HUES48 (cell line): ENCODE measurements around the gene SLC30A5.
"Not testable (repeated sequence)": the region's sequence is repeated elsewhere in the genome, so short reads cannot be mapped to it uniquely, and the experiment has no call there.

Source experiments
- H3K27ac ChIP-seq: one replicate; pipeline ENCODE4 v1.7.0; 2013; ENCODE audit warnings: low read depth, low read length, inconsistent platforms
- H3K27me3 ChIP-seq: 2 replicates; pipeline ENCODE4 v1.6.1; 2013; ENCODE audit warnings: mild to moderate bottlenecking, low read length; ENCODE audit not compliant: control insufficient read depth, insufficient read depth
- H3K36me3 ChIP-seq: 2 replicates; pipeline ENCODE4 v1.6.1; 2013; ENCODE audit warnings: low read length; ENCODE audit not compliant: control insufficient read depth, insufficient read depth
- H3K4me1 ChIP-seq: 2 replicates; pipeline ENCODE4 v1.6.1; 2013; ENCODE audit warnings: mild to moderate bottlenecking, low read length; ENCODE audit not compliant: control insufficient read depth, insufficient read depth
- H3K4me3 ChIP-seq: 2 replicates; pipeline ENCODE4 v1.5.1; 2013; ENCODE audit warnings: mild to moderate bottlenecking, low read depth, low read length
- H3K9ac ChIP-seq: 2 replicates; pipeline ENCODE4 v1.6.1; 2013; ENCODE audit warnings: mild to moderate bottlenecking, low read depth, low read length, moderate library complexity
- H3K9me3 ChIP-seq: 2 replicates; pipeline ENCODE4 v1.6.1; 2013; ENCODE audit warnings: low read length; ENCODE audit not compliant: control insufficient read depth, insufficient read depth

Gene SLC30A5

DNA sequence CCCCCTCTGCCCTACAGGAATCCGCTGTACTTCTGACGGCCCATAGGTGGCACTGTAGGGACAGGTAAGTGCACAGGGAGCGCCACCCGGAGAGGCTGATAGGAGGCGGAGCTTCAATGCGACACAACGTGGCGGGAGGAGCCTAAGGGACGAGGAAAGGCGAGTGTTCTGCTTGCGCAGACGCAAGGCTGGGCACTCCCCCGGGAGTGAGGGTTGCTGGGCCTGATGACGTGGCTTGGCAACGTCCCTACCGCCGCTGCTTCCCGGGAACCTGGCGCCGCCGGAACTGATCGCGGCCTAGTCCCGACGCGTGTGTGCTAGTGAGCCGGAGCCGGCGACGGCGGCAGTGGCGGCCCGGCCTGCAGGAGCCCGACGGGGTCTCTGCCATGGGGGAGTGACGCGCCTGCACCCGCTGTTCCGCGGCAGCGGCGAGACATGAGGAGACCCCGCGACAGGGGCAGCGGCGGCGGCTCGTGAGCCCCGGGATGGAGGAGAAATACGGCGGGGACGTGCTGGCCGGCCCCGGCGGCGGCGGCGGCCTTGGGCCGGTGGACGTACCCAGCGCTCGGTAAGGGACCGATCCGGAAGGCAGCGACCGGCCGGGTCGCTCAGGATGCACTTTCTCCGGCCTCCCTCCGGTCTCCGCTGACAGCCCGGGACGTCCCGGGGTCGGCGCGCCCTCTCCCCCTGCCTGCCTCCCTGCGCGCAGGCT, at the start of gene SLC30A5:
Gene SLC30A5, plus strand, starts transcription at position 244 of the 712 bp plus-strand sequence. Its CDS starts 242 bp downstream, at position 486.
- no peaks in the 10 kb centered on the region for H3K9me3 ChIP-seq
- peak within 1 kb of the TSS; percentile 92 for H3K27ac ChIP-seq
- peaks cover 4% of the 10 kb centered on the region; the same call in 1 of the 2 replicates for H3K36me3 ChIP-seq
- H3K4me1 ChIP-seq: peaks cover 9% of the 10 kb centered on the region
- H3K9ac ChIP-seq: peak within 1 kb of the TSS; percentile 81
- peak within 1 kb of the TSS; percentile 93 for H3K4me3 ChIP-seq
- no peaks in the 10 kb centered on the region for H3K27me3 ChIP-seq

DNA sequence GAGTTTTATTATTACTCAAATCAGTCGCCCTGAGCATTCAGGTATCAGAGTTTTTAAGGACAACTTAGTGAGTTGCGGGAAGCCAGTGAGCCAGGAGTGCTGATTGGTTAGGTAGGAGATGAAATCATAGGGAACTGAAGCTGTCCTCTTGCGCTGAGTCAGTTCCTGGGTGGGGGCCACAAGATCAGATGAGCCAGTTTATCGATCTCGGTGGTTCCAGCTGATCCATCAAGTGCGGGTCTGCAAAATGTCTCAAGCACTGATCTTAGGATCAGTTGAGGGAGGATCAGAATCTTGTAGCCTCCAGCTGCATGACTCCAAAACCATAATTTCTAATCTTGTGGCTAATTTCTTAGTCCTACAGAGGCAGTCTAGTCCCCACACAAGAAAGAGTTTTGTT, 48.6 kb upstream of the SLC30A5 start:
- not testable (repeated sequence) for H3K27me3 ChIP-seq

DNA sequence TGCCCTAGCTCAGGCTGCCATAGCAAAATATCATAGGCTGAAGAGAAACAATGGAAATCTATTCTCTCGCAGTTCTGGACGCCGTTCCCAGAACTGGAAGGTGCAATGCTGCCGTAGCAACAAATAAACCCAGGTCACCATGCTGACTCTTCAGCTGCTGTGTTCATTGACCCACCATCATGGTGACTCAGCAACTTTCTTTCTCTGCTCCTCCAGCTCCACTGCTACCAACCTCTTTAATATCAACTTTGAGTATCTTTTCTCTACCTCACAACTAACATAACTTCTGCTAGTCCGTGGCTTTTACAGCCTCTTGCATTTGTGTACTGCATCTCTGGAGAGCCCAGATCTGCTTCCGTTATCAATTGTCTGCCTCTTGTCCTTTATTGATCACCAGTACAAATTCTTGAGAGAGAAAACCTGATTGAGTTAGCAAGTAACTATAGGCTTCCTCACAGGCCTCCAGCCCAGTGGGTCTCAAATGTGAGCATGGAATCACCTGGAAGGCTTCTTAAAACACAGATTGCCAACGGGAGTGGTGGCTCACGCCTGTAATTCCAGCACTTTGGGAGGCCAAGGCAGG, 47.3 kb upstream of the SLC30A5 start:
- no peaks in the 10 kb centered on the region for H3K36me3 ChIP-seq
- H3K27ac ChIP-seq: no peak overlapping the region

More for the DNA sequence above, 48.6 kb upstream of the SLC30A5 start:
- not testable (repeated sequence) for H3K9me3 ChIP-seq, H3K27ac ChIP-seq, H3K36me3 ChIP-seq, H3K4me3 ChIP-seq, H3K9ac ChIP-seq, H3K4me1 ChIP-seq

DNA sequence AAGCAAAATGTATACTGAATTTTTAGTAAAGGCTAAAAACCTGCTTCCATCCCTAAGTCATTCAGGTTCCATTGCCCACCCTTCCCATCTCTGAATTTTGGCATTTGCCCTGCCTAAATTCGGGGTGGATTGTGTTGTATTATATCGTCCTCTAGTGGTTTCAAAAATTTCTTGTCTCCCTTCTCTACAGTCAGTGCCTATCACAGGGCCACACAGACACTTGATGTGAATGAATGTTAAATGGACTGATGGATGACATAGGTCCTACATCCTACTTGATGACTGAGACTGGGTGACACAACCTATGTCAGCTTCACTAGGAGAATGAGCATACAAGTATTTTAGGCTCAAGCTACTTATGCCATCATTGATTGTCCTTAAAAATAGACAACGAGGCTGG, 45.6 kb upstream of the SLC30A5 start:
- Histone ChIP-seq H3K4me1 (peaks cover 4% of the 10 kb centered on the region; the same call in 1 of the 2 replicates), H3K27me3 (no peaks in the 10 kb centered on the region), H3K27ac (no peak overlapping the region), H3K9me3 (no peaks in the 10 kb centered on the region), H3K36me3 (no peaks in the 10 kb centered on the region), H3K9ac (no peak overlapping the region), H3K4me3 (no peak overlapping the region)

More for the DNA sequence above, 47.3 kb upstream of the SLC30A5 start:
- no peak overlapping the region for H3K9ac ChIP-seq
- H3K4me1 ChIP-seq: peaks cover 7% of the 10 kb centered on the region; the same call in 1 of the 2 replicates
- H3K27me3 ChIP-seq: no peaks in the 10 kb centered on the region
- H3K4me3 ChIP-seq: no peak overlapping the region
- no peaks in the 10 kb centered on the region for H3K9me3 ChIP-seq

DNA sequence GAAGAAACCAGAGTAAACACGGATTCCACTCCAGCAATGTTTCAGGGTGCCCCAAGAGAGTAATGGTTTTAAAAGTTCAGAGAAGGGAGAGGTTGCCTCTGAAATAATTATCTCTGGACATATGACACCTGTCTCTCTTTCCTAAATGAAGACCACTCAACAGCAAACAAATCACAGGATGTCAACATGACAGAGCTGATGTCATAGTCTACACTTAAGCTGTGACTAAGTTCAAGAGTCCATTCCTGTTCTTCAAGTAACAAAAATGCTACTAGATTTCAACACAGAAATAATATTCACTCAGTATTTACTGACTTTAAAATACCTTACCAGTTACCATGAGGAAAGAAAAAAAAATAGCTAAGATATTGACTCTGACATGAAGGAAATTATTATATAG, 44.7 kb upstream of the SLC30A5 start:
- H3K4me3 ChIP-seq: no peak overlapping the region
- no peak overlapping the region for H3K9ac ChIP-seq
- H3K4me1 ChIP-seq: no peaks in the 10 kb centered on the region

DNA sequence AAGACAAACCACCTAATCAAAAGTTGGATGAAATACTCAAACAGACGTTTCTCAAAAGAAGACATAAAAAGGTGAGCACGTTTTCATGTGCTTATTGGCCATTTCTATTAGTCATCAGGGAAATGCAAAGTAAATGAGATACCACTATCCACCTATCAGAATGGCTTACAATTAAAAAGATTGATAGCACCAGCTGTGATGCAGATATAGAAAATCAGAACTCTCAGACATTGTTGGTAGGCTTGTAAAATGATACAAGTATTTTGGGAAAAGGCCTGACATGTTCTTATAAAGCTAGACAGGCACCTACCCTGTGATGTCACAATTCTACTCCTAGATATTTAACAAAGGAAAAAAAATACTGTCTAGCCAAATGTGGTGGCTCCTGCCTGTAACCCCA, 44.0 kb upstream of the SLC30A5 start:
- Histone ChIP-seq H3K4me3 (no peak overlapping the region), H3K9me3 (no peaks in the 10 kb centered on the region), H3K36me3 (no peaks in the 10 kb centered on the region), H3K9ac (no peak overlapping the region), H3K27ac (no peak overlapping the region), H3K27me3 (no peaks in the 10 kb centered on the region), H3K4me1 (no peaks in the 10 kb centered on the region)

More for the DNA sequence above, 44.7 kb upstream of the SLC30A5 start:
- Histone ChIP-seq H3K9me3 (no peaks in the 10 kb centered on the region), H3K27me3 (no peaks in the 10 kb centered on the region), H3K27ac (no peak overlapping the region), H3K36me3 (no peaks in the 10 kb centered on the region)

DNA sequence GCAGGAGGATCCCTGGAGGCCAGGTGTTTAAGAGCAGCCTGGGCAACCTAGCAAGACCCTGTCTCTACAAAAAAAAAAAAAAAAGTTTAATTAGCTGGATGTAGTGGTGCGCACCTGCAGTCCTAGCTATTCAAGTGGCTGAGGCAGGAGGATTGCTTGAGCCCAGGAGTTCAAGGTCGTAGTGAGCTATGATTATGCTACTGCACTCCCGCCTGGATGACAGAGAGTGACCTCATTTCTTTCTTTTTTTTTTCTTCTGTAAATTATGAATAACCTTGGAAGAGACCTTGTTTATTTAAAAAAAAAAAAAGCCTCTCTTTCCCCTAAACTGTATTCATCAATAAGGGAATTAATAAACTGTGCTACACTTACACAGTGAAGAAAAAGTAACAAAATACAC, 43.6 kb upstream of the SLC30A5 start:
- no peak overlapping the region for H3K4me3 ChIP-seq
- no peaks in the 10 kb centered on the region for H3K27me3 ChIP-seq

DNA sequence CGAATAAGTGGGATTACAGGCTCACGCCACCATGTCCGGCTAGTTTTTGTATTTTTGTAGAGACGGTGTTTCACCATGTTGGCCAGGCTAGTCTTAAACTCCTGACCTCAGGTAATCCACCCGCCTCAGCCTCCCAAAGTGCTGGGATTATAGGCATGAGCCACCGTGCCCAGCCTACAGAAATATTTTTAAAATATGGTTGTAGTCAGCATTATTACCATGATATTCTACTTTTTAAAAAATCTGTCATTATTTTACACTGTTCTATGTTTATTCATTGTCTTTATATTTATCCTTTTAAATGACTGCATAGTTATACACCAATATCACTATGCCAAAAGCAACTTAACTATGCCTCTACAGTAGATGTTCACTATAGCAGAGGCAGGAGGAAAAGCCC, 41.6 kb upstream of the SLC30A5 start:
- no peaks in the 10 kb centered on the region for H3K27me3 ChIP-seq
- H3K9ac ChIP-seq: no peak overlapping the region
- no peaks in the 10 kb centered on the region for H3K36me3 ChIP-seq
- H3K27ac ChIP-seq: no peak overlapping the region
- H3K9me3 ChIP-seq: no peaks in the 10 kb centered on the region
- H3K4me3 ChIP-seq: no peak overlapping the region
- no peaks in the 10 kb centered on the region for H3K4me1 ChIP-seq

More for the DNA sequence above, 43.6 kb upstream of the SLC30A5 start:
- Histone ChIP-seq H3K9me3 (no peaks in the 10 kb centered on the region), H3K36me3 (no peaks in the 10 kb centered on the region), H3K9ac (no peak overlapping the region), H3K4me1 (no peaks in the 10 kb centered on the region), H3K27ac (no peak overlapping the region)

DNA sequence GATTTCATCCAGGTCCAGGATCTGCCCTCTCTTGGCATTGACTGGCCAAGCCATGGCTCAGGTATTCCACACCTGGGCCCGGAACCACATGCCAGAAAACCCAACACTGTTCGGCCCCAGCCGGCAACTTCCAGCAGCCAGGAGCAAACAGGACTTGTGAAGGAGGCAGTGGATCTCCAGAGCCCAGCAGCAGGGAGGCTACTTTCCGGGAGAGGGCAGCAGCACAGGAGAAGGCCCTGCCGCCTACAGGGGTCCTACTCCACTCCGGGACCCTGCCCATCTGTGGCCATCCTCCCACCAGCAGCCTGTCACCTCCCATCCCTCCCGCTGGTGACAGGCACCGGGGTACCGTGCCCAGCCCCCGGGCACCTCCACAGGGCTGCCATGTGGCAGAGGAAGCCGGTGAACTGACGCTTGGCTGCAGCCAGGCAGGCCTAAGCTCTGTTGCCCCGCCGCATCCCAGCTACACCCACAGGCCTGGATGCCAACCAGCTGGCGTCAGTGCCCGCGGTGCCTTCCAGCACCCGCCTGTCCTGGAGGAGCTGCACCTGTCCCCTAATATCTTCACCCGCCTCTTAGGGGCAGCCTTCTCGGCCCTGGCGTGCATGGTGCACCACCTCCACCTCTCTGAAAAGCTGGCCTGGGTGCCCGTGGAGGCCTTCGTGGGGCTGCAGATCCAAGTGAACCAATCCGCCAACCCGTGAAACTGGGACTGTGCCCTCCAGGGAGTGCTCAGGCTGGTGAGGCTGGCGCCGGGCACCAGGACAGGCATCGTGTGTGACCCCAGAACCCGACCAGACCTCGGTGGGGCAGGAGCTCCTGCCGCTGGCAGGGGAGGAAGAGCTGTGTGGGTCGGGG, 18.9 kb upstream of the SLC30A5 start:
- Histone ChIP-seq H3K36me3 (no peaks in the 10 kb centered on the region), H3K9me3 (no peaks in the 10 kb centered on the region), H3K9ac (no peak overlapping the region), H3K27ac (no peak overlapping the region), H3K27me3 (no peaks in the 10 kb centered on the region), H3K4me3 (no peak overlapping the region), H3K4me1 (no peaks in the 10 kb centered on the region)

DNA sequence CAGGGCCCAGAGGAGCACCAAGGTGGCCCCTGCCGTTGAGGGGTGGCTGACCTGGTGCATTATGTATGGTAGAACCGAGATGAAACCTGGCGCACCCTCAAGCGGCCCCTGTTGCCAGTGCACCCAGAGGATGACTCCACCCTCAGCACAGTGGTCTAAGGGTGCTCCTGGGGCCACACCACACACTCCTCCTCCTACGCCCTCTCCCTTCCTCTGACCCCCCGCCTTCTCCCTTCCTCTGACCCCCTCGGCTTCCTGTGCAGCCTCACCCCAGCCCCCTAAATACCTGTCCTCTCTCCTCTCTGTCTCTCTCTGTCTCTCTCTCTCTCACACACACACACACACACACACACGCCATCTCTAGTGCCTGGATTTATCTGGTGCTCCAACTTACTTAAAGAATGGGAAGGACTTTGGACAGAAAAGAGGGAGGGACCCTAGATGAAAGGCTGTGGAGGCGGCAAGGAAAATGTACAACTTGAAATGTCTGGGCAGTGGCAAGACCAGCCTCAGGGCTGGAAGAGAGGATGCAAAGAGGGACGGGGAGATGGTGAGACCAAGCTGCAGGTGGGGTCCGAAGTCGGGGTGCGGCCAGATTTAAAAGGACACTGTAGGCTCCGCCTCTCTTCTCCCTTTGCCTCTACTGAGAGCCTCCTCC, 18.2 kb upstream of the SLC30A5 start:
- no peak overlapping the region for H3K27ac ChIP-seq
- no peaks in the 10 kb centered on the region for H3K36me3 ChIP-seq
- no peaks in the 10 kb centered on the region for H3K4me1 ChIP-seq
- no peak overlapping the region for H3K9ac ChIP-seq
- H3K4me3 ChIP-seq: no peak overlapping the region
- no peaks in the 10 kb centered on the region for H3K9me3 ChIP-seq
- H3K27me3 ChIP-seq: no peaks in the 10 kb centered on the region
